GM18951 (cell line): ENCODE results near the gene INTS11.
"Not testable (repeated sequence)": the region's sequence is repeated elsewhere in the genome, so short reads cannot be mapped to it uniquely, and the experiment has no call there.

ENCODE experiments used
- POLR2A ChIP-seq: IDR thresholded peaks from 4 replicates; pipeline ENCODE4 v1.6.1; 2011; ENCODE audit warnings: mild to moderate bottlenecking; ENCODE audit not compliant: insufficient read length, insufficient read depth; ENCODE audit errors: extremely low read depth
- in situ Hi-C: fragments of 300-500 bp; cut with MboI; formaldehyde crosslinking; loops from one replicate; pipeline ENCODE4 v1.12.0; 2022; ENCODE audit warnings: low sequenced_read_pairs, mixed read lengths, inconsistent platforms; ENCODE audit not compliant: unreplicated experiment

INTS11 gene

DNA sequence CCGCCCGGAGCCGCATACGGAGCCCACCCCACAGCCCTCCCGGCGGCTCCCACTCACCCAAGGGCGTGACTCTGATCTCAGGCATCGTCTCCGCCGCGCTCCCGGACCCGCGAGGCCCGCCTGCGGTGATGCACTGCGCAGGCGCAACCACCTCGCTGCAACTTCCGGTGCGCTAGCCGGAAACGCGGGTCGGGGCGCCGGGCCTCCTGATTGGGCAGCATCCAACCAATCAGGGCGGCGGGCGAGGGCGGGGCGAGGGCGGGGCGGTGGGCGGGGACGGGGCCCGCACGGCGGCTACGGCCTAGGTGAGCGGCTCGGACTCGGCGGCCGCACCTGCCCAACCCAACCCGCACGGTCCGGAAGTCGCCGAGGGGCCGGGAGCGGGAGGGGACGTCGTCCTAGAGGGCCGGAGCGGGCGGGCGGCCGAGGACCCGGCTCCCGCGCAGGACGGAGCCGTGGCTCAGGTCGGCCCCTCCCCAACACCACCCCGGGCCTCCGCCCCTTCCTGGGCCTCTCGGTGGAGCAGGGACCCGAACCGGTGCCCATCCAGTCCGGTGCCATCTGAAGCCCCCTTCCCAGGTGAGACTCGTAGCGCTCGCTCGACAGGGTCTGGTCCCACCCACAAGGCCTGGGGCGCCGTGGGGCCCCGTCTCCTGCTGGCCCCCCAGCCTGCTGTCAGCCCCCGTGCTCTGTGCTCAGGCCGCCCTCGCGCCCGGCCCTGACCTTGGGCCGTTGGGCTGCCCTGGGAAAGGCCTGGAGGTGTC lies at the start of gene INTS11, which contains the start of gene CPTP:
INTS11 (minus strand) TSS at position 137 of the 764 bp plus-strand sequence; CDS start at position 85, 52 bp downstream.
CPTP (plus strand) TSS at position 279 of the 764 bp plus-strand sequence. CDS start 2,109 bp downstream, outside the sequence.
- TF ChIP-seq POLR2A, result peak; percentile 88
- in situ Hi-C loops, result no loop called here

DNA sequence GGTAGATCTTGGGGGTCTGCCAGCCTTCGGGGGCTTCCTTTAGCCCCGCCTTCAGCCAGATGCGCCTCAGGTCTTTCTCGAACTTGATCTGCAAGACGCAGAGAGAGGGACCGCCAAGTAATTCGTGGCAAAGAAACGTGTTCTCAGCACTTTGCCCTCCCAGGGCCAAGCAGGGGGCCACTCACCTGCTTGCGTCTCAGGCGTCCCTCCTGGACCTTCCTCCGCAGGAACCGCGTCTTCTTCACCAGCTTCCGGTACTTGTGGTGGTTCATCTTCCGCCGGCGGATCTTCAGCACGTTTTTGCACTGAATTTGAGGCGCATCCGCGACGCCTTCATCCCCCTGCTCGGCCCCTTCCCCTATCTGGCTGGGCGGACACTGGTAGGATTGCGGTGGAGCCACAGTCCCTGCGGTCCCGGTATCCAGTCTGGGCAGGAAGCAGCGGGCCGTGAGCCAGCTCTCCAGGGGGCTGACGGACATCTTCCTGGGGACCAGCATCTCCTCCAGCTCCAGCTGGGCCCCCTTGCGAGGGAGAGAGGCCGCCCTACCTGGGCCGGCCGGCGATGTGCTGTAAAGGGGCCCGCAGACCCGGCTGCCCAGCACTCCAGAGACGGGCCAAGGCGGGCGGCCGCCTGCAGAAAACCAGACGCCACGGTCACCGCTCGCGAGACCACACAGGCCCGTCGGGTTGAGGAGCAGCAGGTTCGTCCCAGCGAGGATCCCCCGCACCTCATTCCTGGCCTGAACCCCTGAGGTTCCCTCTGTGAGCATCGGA lies 49.5 kb upstream of the INTS11 start:
- in situ Hi-C loops, result no loop called here
- no peak for TF ChIP-seq POLR2A

DNA sequence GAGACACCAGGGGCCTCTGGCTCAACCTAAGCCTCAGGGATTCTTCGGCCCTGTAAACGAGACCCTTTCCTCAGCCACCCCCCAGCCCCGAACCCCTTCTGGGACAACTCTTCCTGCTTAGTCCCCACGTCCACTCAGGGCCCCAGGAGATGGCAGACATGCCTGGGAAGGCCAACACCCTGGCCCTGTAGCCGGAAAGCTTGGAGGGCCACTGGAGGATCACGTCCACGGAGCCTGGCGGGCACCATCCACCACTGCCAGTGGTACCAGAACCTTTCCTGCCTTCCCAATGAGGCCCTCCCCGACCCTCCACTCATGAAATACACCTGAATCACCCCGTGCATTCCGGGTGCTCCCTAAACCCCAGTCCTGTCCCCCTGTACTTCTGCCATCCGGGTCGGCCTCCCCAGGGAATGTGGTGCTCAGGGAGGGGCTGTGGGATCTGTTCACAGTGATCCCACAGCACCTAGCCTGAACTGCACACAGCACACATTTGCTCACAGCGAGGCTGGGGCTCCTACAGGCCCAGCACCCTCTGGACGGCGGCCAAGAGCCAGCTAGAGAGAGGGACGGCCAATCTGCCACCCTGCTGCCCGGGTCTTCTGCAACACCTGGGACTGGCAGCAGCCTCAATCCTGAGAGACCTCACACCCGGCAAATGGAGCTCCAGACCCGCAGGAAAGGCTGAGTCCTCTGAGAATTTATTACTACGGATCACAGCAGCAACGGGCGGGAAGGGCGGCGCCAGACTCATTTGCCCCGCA lies 48.8 kb upstream of the INTS11 start:
- in situ Hi-C loops, result no loop called here
- TF ChIP-seq POLR2A, result no peak

DNA sequence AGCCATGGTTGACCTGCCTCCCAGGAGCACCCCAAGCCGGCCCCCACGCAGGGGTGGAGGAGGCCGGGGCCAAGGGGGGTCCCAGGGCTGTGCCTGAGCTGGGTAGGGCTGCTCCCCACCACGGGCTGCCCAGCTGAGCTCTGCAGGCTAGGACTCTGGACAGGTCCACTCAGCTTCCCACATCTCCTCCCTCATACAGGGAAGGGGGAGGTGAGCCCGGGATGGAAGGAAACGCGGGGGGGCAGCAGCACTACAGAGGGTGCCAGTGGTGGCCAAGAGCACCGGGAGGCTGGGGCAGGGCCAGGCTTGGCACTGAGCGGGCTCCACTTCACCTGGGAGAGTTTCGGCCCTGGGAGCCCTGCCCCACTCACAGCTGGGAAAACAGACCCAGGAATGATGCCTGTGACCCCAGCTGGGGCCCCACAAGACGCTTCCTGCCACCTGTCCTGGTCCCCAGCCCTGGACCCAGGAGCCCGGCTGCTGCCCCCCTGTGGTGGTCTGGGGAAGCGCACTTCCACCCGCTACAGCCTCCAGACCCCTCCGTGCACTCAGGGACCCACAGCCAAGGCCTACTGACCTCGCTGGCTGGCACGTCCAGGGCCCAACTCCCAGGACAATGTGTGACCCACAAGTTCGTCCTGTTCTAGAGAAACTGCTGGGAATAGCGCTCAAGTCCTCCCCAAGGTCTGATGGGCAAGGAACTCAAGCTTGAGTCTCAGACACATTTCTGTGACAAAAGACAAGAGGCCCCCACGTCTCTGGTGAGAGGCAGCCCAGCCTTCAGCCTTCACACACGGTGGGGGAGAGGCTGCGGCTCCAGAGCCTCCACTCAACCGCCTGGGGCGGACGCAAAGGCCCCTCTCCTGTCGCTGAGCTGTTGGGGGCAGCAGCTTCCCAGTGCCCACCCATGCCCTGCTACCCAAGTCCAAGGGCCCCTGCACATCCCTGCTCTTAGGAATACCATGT lies 47.6 kb upstream of the INTS11 start:
- in situ Hi-C loops, result no loop called here
- no peak for TF ChIP-seq POLR2A

DNA sequence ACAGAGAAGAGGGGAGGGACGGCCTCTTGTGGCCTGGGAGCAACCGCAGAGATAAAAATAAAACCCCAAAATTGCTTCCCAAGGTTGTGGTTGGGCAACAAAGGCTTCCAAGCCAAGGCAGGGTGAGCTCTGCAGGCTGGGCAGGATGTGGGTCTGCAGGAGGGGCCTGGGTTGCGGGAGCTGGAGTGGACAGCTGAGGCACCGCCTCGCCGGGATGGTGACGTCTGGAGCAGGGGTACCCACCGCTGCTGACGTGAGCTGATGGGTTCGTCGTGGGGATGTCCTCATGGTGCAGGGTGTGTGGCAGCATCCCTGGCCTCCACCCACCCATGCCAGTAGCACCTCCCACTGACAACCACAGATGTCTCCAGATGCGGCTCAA lies 46.9 kb upstream of the INTS11 start:
- in situ Hi-C loops, result no loop called here
- TF ChIP-seq POLR2A, result no peak

DNA sequence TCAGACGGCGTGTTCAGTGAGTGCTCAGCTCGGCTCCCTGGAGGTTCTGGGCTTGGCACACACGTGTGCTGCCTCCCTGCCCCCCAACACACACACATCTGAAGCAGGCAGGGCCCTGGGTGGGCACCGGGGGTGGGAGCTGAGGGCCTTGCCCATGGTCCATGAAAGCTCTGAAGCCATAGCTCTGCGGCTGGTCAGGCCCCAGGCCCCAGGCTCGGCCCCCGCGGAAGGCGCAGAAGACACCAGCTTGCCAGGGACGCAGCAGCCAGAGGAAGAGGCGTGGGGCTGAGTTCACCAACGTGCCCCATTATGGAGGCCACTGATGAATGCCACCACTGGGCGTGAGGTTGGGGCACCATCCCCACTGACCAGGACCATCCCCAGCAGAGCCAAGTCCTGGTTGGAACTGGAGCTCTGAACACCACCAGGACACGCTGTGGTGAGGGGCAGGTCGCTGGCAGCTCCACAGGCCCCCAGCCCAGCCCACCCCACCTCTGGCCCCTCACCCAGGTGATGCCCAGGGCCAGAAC lies 46.4 kb upstream of the INTS11 start:
- in situ Hi-C loops, result no loop called here
- no peak for TF ChIP-seq POLR2A

DNA sequence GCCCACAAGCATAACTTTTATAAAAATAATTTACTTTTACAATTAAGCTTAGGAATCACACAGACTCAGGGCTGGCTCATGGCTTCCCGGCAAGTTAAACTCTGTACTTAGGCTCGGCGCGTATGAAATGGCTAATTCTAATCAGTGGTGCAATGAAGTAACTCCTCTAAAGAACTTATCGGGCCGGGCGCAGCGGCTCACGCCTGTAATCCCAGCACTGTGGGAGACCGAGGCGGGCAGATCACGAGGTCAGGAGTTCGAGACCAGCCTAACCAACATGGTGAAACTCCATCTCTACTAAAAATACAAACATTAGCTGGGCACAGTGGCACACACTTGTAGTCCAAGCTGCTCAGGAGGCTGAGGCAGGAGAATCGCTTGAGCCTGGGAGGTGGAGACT lies 45.6 kb upstream of the INTS11 start:
- in situ Hi-C loops, result not testable (repeated sequence)

DNA sequence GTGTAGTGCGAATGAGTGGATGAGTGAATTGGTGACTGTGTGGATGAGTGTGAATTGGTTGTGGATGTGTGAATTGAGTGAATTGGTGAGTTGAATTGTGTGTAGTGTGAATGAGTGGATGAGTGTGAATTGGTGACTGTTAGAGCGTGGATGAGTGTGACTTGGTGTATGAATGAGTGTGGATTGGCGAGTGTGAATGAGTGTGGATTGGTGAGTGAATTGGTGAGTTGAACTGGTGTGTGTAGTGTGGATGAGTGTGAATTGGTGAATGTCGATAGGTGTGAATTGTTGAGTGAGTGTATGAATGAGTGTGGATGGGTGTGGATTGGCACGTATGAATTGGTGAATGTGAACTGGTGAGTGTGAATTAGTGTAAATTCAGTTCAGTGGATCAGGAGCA lies 42.9 kb upstream of the INTS11 start:
- in situ Hi-C loops, result no loop called here
- no peak for TF ChIP-seq POLR2A

DNA sequence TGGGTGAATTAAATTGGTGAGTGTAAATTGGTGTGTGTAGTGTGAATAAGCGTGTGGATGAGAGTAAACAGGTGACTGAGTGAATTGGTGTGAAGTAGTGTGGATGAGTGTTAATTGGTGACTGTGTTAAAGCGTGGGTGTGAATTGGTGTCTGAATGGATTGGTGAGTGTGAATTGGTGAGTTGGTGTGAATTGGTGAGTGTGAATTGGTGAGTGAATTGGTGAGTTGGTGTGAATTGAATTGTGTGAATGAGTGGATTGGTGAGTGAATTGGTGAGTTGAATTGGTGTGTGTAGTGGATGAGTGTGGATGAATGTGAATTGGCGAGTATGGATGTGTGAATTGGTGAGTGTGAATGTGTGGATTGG lies 42.2 kb upstream of the INTS11 start:
- no peak for TF ChIP-seq POLR2A
- in situ Hi-C loops, result no loop called here

DNA sequence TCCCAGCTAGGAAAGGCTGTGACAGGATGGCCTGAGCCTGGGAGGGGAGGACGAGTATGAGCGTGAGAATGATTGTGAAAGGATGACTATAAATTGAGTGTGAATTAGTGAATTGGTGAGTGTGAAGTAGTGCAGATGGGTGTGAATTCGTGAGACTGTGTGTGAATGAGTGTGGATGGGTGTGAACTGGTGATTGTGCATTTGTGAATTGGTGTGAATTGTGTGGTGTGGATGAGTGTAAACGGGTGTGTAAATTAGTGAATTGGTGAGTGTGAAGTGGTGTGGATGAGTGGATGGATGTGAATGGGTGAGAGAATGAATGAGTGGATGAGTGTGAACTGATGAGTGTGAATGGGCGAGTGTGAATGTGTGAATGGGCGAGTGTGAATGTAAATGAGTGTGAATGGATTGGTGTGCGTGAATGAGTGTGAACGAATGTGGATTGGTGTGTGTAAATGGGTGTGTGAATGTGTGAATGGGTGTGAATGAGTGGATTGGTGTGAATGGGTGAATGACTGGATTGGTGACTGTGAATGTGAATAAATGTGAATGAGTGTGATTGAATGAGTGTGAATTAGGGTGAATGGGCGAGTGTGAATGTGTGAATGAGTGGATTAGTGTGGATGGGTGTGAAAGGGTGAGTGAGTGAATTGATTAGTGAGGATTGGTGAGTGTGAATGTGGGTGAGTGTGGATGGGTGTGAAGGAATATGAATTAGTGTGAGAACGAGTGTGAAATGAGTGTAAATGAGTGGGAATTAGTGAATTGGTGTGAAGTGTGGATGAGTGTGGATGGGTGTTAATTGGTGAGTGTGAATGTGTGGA lies 41.6 kb upstream of the INTS11 start:
- in situ Hi-C loops, result no loop called here
- no peak for TF ChIP-seq POLR2A

DNA sequence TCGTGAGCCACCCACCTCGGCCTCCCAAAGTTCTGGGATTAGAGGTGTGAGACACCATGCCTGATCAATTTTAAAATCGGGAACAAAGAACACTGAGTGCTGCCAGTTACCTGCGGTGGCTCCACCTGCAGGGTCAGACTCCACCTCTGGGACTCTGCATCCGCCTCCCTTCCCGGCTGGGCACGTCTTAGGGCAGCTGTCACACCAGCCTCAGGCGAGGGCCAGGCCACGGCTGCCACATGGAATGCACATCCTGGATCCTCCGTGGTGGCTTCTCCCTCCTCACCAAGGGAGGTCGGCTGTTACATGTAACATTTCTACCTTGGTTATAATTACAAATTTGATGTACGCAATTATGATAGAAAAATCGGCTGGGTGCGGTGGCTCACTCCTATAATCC lies 39.8 kb upstream of the INTS11 start:
- in situ Hi-C loops, result no loop called here
- no peak for TF ChIP-seq POLR2A

DNA sequence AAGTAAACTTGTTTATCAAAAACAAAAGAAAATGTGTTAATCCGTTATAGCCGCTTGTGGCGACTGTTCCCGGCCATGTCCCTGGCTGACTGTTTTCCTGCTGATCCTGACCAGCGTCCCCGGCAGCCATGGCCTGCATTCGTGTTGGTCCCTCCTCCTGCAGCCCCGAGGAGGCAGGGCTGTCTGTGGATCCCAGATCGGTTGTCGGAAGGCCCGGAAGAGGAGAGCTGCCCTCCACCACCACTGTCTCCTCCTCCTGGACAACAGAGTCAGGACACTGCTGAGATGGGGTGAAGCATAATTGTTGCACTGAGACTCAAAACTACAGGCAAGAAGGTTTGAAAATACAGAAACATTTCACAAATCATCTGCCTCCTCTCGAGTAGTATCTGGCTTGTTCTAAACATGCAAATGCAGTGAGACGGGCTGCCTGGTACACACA lies 37.5 kb upstream of the INTS11 start:
- TF ChIP-seq POLR2A, result no peak
- in situ Hi-C loops, result no loop called here
